HG03571 (cell line): ENCODE results near the gene GALR1.
"Not testable (repeated sequence)": the region's sequence is repeated elsewhere in the genome, so short reads cannot be mapped to it uniquely, and the experiment has no call there.

Experiments used
- ATAC-seq: cut with Tn5 transposase; IDR thresholded peaks from one replicate; pipeline ENCODE4 v1.9.1; 2021; ENCODE audit not compliant: unreplicated experiment

Gene GALR1

GRCh38 chr18:77250501-77250925 is 865 bp downstream of the GALR1 start:
- ATAC-seq = no peak

- no peak for ATAC-seq
These were observed 1.5 kb downstream of the GALR1 start for GRCh38 chr18:77250926-77251729.

GRCh38 chr18:77251730-77252050 is 2.0 kb downstream of the GALR1 start:
- no peak for ATAC-seq

GRCh38 chr18:77254711-77255405 is 5.2 kb downstream of the GALR1 start:
- ATAC-seq = no peak

GRCh38 chr18:77255426-77256105 is 5.9 kb downstream of the GALR1 start:
- no peak for ATAC-seq

- ATAC-seq = no peak
These were observed 13.2 kb downstream of the GALR1 start for GRCh38 chr18:77262643-77263465.

GRCh38 chr18:77263466-77263763 is 13.8 kb downstream of the GALR1 start:
- no peak for ATAC-seq

- no peak for ATAC-seq
These were observed 18.3 kb downstream of the GALR1 start for GRCh38 chr18:77267969-77268368.

- ATAC-seq = no peak
These were observed 18.8 kb downstream of the GALR1 start for GRCh38 chr18:77268456-77268855.

- ATAC-seq = no peak
These were observed 22.2 kb downstream of the GALR1 start for GRCh38 chr18:77271576-77272481.

GRCh38 chr18:77290841-77291240 is 41.2 kb downstream of the GALR1 start:
- ATAC-seq = not testable (repeated sequence)

- ATAC-seq = no peak
These were observed 48.5 kb downstream of the GALR1 start for GRCh38 chr18:77298172-77298571.

- no peak for ATAC-seq
These were observed 50.1 kb downstream of the GALR1 start for GRCh38 chr18:77299706-77300105.

GRCh38 chr18:77300579-77300978 is 50.9 kb downstream of the GALR1 start:
- ATAC-seq = no peak

- ATAC-seq = no peak
These were observed 54.6 kb downstream of the GALR1 start for GRCh38 chr18:77304268-77304667.

- no peak for ATAC-seq
These were observed 56.0 kb downstream of the GALR1 start for GRCh38 chr18:77305676-77306075.

GRCh38 chr18:77308216-77308615 is 58.6 kb downstream of the GALR1 start:
- no peak for ATAC-seq

GRCh38 chr18:77314511-77314910 is 64.9 kb downstream of the GALR1 start:
- ATAC-seq = no peak

GRCh38 chr18:77314952-77315351 is 65.3 kb downstream of the GALR1 start:
- ATAC-seq = no peak

- ATAC-seq = no peak
These were observed 66.4 kb downstream of the GALR1 start for GRCh38 chr18:77316008-77316407.
